HEK293T (cell line): ENCODE measurements around the gene PCNX2.

ENCODE experiments used
- CTCF ChIA-PET: fragments of 350-600 bp; formaldehyde crosslinking; extraction: SDS; loops from one replicate; lab custom pipeline; 2021; ENCODE audit warnings: antibody characterized with exemption, inconsistent platforms; lab: Yijun Ruan, JAX
- POLR2A ChIA-PET: fragments of 350-600 bp; formaldehyde crosslinking; extraction: SDS; loops from one replicate; lab custom pipeline; 2020; ENCODE audit warnings: antibody characterized with exemption, inconsistent platforms; lab: Yijun Ruan, JAX
- DNase-seq: peaks from one replicate; pipeline ENCODE4 v3.0.0; 2012; ENCODE audit warnings: mixed read lengths; ENCODE audit errors: extremely low spot score
- ARNT ChIP-seq: fragments of 450-650 bp; IDR thresholded peaks from 2 replicates; pipeline ENCODE4 v1.6.1; 2017; ENCODE audit warnings: mild to moderate bottlenecking
- BHLHE40 ChIP-seq: fragments of 450-650 bp; IDR thresholded peaks from 2 replicates; pipeline ENCODE4 v1.6.1; 2016; ENCODE audit warnings: mild to moderate bottlenecking, moderate library complexity, borderline replicate concordance
- CTBP1 ChIP-seq: fragments of 450-650 bp; IDR thresholded peaks from 2 replicates; pipeline ENCODE4 v1.6.1; 2016; ENCODE audit warnings: borderline replicate concordance
- ELF4 ChIP-seq: fragments of 450-650 bp; IDR thresholded peaks from 2 replicates; pipeline ENCODE4 v1.6.1; 2017; ENCODE audit warnings: antibody characterized with exemption
- FOXA1 ChIP-seq: fragments of 450-650 bp; IDR thresholded peaks from 2 replicates; pipeline ENCODE4 v1.6.1; 2016; ENCODE audit warnings: mild to moderate bottlenecking
- FOXK2 ChIP-seq: fragments of 450-650 bp; IDR thresholded peaks from 2 replicates; pipeline ENCODE4 v1.6.1; 2016; ENCODE audit warnings: mild to moderate bottlenecking
- FOXM1 ChIP-seq: fragments of 450-650 bp; IDR thresholded peaks from 2 replicates; pipeline ENCODE4 v1.6.1; 2017; ENCODE audit warnings: mild to moderate bottlenecking, borderline replicate concordance
- HDGF ChIP-seq: fragments of 450-650 bp; IDR thresholded peaks from 2 replicates; pipeline ENCODE4 v1.6.1; 2017; ENCODE audit warnings: antibody characterized with exemption, borderline replicate concordance
- L3MBTL2 ChIP-seq: fragments of 450-650 bp; conservative IDR thresholded peaks from 2 replicates; pipeline ENCODE4 v1.6.1; 2016; ENCODE audit warnings: mild to moderate bottlenecking
- LEF1 ChIP-seq: fragments of 450-650 bp; IDR thresholded peaks from 2 replicates; pipeline ENCODE4 v1.6.1; 2017; ENCODE audit warnings: mild to moderate bottlenecking, borderline replicate concordance
- NFRKB ChIP-seq: fragments of 450-650 bp; IDR thresholded peaks from 2 replicates; pipeline ENCODE4 v1.6.1; 2016; ENCODE audit warnings: mild to moderate bottlenecking, moderate library complexity
- PKNOX1 ChIP-seq: fragments of 450-650 bp; IDR thresholded peaks from 2 replicates; pipeline ENCODE4 v1.6.1; 2016
- SP1 ChIP-seq: fragments of 450-650 bp; IDR thresholded peaks from 2 replicates; pipeline ENCODE4 v1.6.1; 2017
- SUZ12 ChIP-seq: fragments of 450-650 bp; IDR thresholded peaks from 2 replicates; pipeline ENCODE4 v1.6.1; 2016; ENCODE audit warnings: mild to moderate bottlenecking
- TARDBP ChIP-seq: fragments of 450-650 bp; IDR thresholded peaks from 2 replicates; pipeline ENCODE4 v1.6.1; 2016
- ZNF384 ChIP-seq: fragments of 450-650 bp; IDR thresholded peaks from 2 replicates; pipeline ENCODE4 v1.6.1; 2016

The PCNX2 gene

GRCh38 chr1:233094269-233094668 lies 201.3 kb downstream of the PCNX2 start:
- DNase-seq = no peak
- CTCF ChIA-PET = no interaction called here
- POLR2A ChIA-PET = no interaction called here
- TF ChIP-seq CTBP1 (no peak), FOXM1 (no peak), NFRKB (no peak), SP1 (no peak), L3MBTL2 (no peak), FOXK2 (no peak), ELF4 (no peak), PKNOX1 (no peak), ZNF384 (no peak), HDGF (no peak), TARDBP (no peak), ARNT (no peak), BHLHE40 (no peak), SUZ12 (no peak), FOXA1 (no peak), LEF1 (no peak)

DNA sequence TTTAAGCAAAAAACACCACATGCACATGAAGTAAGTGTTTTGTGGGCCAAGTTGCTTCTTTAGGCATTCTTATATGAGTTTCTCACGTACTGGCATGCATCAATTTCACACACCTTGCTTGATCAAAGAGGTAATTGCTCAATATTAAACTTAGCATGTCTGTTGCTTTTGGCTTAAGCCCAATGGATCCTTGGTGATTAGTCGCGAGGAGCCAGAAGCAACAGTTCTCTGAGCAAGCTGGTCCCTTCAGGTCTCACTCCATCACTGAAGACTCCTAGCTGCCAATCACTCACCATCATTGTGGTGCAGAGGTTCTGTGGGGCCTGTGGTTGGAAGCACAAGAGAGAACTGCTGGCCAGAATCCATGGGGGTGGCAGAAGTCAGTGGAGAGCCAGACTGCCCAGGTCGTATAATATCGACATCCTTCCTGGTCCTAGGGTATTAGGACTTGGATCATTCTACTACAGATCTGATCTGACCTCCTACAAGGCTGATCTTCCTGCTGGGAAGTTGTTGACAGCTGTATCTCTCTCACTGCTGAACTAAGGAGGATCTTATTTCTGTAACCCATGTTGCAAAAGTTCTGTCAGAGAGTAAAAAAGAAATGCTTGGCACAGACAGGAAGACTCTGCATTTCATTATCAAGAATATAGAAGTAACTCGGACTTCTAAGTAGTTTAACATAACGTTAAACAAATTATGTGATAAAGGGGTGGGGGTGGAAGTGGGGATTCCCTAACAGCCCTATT lies 204.6 kb downstream of the PCNX2 start:
- DNase-seq = no peak
- CTCF ChIA-PET = no interaction called here
- POLR2A ChIA-PET = no interaction called here
- TF ChIP-seq LEF1 (no peak), FOXM1 (no peak), TARDBP (no peak), PKNOX1 (peak; percentile 31)

DNA sequence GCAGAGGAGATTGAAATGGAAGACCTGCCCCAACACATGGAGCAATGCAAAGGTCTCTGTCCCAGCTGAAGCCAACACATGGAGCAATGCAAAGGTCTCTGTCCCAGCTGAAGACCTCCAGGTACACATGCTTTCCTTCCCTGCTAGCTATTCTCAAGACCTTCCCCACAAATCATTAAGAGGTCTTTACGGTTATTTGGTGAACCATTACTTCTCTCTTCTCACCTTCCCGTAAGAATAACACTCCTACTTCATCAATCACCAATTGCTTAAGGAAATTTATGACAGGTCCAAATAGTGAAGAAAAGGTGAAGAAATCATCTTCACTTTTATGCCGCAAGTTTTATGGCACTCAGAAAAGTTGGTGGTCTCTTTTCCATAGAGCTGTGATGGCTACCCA lies 206.3 kb downstream of the PCNX2 start:
- TF ChIP-seq NFRKB (no peak), ELF4 (no peak), SP1 (no peak), HDGF (no peak)
- CTCF ChIA-PET = no interaction called here
- DNase-seq = no peak
- POLR2A ChIA-PET = no interaction called here

DNA sequence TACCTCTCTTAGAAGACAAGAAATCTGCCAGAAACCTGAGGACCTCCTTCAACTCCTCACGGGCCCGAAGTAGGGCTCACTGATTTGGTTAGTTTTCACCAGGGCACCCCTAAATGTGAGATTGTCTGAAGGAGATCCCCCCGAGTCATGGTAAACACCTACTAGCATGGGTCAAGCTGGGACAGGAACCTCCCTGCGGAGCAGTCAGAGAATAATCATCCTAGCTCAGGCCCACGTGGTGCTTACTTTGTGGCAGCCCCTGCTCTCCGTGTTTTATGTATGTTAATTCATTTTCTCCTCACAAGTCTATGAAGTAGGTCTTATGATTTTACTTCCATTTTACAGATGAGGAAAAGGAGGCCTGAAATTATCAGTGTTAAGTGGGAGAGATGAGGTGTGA lies 206.9 kb downstream of the PCNX2 start:
- ChIA-PET CTCF (no interaction called here), POLR2A (no interaction called here)
- DNase-seq = no peak
- TF ChIP-seq ZNF384 (no peak), FOXK2 (no peak), CTBP1 (no peak), HDGF (no peak), SP1 (no peak), PKNOX1 (no peak), ARNT (no peak), NFRKB (no peak), FOXA1 (no peak)

DNA sequence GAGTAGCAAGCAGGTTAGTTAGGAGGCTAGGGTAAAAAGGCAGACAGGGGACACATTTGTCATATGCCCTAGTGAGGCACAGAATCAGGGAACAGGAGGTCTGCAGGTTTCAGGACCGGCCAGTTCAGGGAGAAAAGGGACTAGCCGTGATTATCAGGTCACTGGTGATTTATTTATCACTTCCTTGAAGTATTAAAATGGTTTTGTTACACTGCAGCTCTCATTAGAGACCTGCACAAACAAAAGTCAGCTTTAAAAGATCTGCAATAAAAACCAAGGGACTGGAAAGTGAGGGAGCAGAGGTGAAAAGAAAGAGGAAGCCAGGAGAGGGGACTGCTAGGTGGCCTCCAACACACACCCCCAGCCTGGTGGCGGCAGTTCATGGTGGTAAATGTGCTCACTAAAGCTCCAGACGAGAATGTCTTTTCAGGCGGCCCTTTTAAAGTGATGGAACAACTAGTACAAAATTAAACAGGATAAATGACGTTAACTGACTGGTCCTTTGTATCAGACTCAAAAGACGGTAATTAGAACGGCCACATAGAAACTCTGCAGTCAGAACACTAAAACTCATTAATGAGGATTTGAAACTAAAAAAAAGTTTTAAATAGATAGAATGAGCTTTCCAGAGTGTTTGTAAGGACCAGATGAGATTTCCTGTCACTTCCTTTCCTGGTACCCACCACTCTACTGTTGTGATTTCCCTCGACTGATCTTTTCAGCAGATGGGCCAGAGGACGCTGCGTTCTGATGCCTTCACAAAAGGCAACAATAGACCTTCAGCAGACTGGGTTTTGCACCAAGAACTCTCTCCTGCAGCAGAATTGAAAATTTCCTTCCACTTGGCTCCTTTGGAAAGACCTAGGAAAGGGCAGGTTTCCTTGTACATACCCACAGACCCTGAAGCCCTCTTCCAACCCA lies 208.3 kb downstream of the PCNX2 start:
- DNase-seq = no peak
- ChIA-PET POLR2A (no interaction called here), CTCF (no interaction called here)
- TF ChIP-seq ZNF384 (no peak), ELF4 (no peak), TARDBP (no peak), L3MBTL2 (no peak), SP1 (no peak), FOXM1 (no peak), FOXK2 (no peak), FOXA1 (no peak), LEF1 (no peak), NFRKB (no peak), PKNOX1 (no peak), HDGF (no peak), BHLHE40 (no peak), ARNT (no peak), CTBP1 (no peak), SUZ12 (no peak)
